Measurements from ENCODE around the gene SUPT3H. TPM values are rescaled to one million over a fixed set of nuclear protein-coding genes. Genes with fewer than 3 reads are reported as not detected.

SUPT3H gene
- total and polyA plus RNA-seq, 12 donors: 10.0 to 56.2 (median 16.6) TPM

GRCh38 chr6:45200510-45200909 lies 177.2 kb downstream of the SUPT3H start:
- no peak overlapping the region for H3K4me3 ChIP-seq
- H3K4me1 ChIP-seq (replicated peaks in 1 of 2): no peaks in the 10 kb centered on the region
- H3K9me3 ChIP-seq (replicated peaks in 1 of 3): no peaks in the 10 kb centered on the region
- H3K36me3 ChIP-seq (replicated peaks in 1 of 2): no peaks in the 10 kb centered on the region
- H3K27me3 ChIP-seq: no peaks in the 10 kb centered on the region
- intact Hi-C loops (cut with DNase I): no loop called here
- H3K27ac ChIP-seq: no peak overlapping the region
- no peak for DNase-seq
- TF ChIP-seq POLR2A (IDR thresholded peaks at IDR 0.05) (no peak), CTCF (IDR thresholded peaks at IDR 0.05) (no peak)

- H3K27ac ChIP-seq: no peak overlapping the region
- no peaks in the 10 kb centered on the region for H3K36me3 ChIP-seq (replicated peaks in 1 of 2)
- intact Hi-C loops (cut with DNase I): no loop called here
- TF ChIP-seq POLR2A (IDR thresholded peaks at IDR 0.05) (no peak), CTCF (IDR thresholded peaks at IDR 0.05) (no peak)
- no peak overlapping the region for H3K4me3 ChIP-seq
- H3K4me1 ChIP-seq (replicated peaks in 1 of 2): no peaks in the 10 kb centered on the region
- no peaks in the 10 kb centered on the region for H3K9me3 ChIP-seq (replicated peaks in 1 of 3)
- H3K27me3 ChIP-seq: no peaks in the 10 kb centered on the region
- DNase-seq: no peak
Observed at GRCh38 chr6:45199554-45199953, 178.2 kb downstream of the SUPT3H start.

- no peak for TF ChIP-seq POLR2A (IDR thresholded peaks at IDR 0.05)
- TF ChIP-seq CTCF (IDR thresholded peaks at IDR 0.05): no peak
- no peak overlapping the region for H3K4me3 ChIP-seq
- H3K4me1 ChIP-seq (replicated peaks in 1 of 2): no peaks in the 10 kb centered on the region
- H3K27ac ChIP-seq: no peak overlapping the region
- intact Hi-C loops (cut with DNase I): no loop called here
- no peak for DNase-seq
- H3K27me3 ChIP-seq: no peaks in the 10 kb centered on the region
- no peaks in the 10 kb centered on the region for H3K9me3 ChIP-seq (replicated peaks in 1 of 3)
- H3K36me3 ChIP-seq (replicated peaks in 1 of 2): no peaks in the 10 kb centered on the region
- 59 to 83% (median 79%) methylated on average over 3 of the region's 3 CpGs for WGBS, 4 donors
Observed at GRCh38 chr6:45196121-45196520, 181.6 kb downstream of the SUPT3H start.

- DNase-seq: no peak
- Histone ChIP-seq H3K36me3 (replicated peaks in 1 of 2) (no peaks in the 10 kb centered on the region), H3K27me3 (no peaks in the 10 kb centered on the region), H3K4me3 (no peak overlapping the region), H3K4me1 (replicated peaks in 1 of 2) (no peaks in the 10 kb centered on the region), H3K9me3 (replicated peaks in 1 of 3) (no peaks in the 10 kb centered on the region), H3K27ac (no peak overlapping the region)
- no peak for TF ChIP-seq POLR2A (IDR thresholded peaks at IDR 0.05)
- no peak for TF ChIP-seq CTCF (IDR thresholded peaks at IDR 0.05)
- intact Hi-C loops (cut with DNase I): no loop called here
- WGBS, 4 donors: 81 to 91% (median 84%) methylated on average over 1 of the region's 1 CpG
Observed at GRCh38 chr6:45195137-45195536, 182.6 kb downstream of the SUPT3H start.
